GM18502 (cell line): ENCODE measurements around the gene LRRC4.
A peak's percentile ranks its signal among the peaks of the same experiment; 100 is the strongest.

Experiments
- ATAC-seq: cut with Tn5 transposase; IDR thresholded peaks from one replicate; pipeline ENCODE4 v1.9.1; 2021; ENCODE audit warnings: mild to moderate bottlenecking; ENCODE audit not compliant: unreplicated experiment, poor library complexity

LRRC4 gene

GRCh38 chr7:128059143-128059988 lies 28.1 kb upstream of the LRRC4 start:
- ATAC-seq, result no peak

GRCh38 chr7:128057909-128058308 lies 26.7 kb upstream of the LRRC4 start:
- no peak for ATAC-seq

- no peak for ATAC-seq
These were observed 25.7 kb upstream of the LRRC4 start for GRCh38 chr7:128056901-128057300.

GRCh38 chr7:128055637-128056036 lies 24.4 kb upstream of the LRRC4 start:
- ATAC-seq, result no peak

GRCh38 chr7:128054511-128054910 lies 23.3 kb upstream of the LRRC4 start:
- no peak for ATAC-seq

- no peak for ATAC-seq
These were observed 22.8 kb upstream of the LRRC4 start for GRCh38 chr7:128053991-128054390.

GRCh38 chr7:128053023-128053422 lies 21.8 kb upstream of the LRRC4 start:
- no peak for ATAC-seq

- no peak for ATAC-seq
These were observed 21.2 kb upstream of the LRRC4 start for GRCh38 chr7:128052404-128052803.

GRCh38 chr7:128045766-128046165 lies 14.5 kb upstream of the LRRC4 start:
- no peak for ATAC-seq

- ATAC-seq, result no peak
These were observed 13.9 kb upstream of the LRRC4 start for GRCh38 chr7:128045158-128045557.

- ATAC-seq, result no peak
These were observed 12.8 kb upstream of the LRRC4 start for GRCh38 chr7:128044064-128044463.

- ATAC-seq, result no peak
These were observed 10.8 kb upstream of the LRRC4 start for GRCh38 chr7:128042012-128042411.

GRCh38 chr7:128041203-128041602 lies 10.0 kb upstream of the LRRC4 start:
- no peak for ATAC-seq

- no peak for ATAC-seq
These were observed 9.0 kb upstream of the LRRC4 start for GRCh38 chr7:128040205-128040604.

- ATAC-seq, result no peak
These were observed 8.3 kb upstream of the LRRC4 start for GRCh38 chr7:128039544-128039953.

- ATAC-seq, result no peak
These were observed 6.8 kb upstream of the LRRC4 start for GRCh38 chr7:128037880-128038619.

GRCh38 chr7:128037081-128037480 lies 5.8 kb upstream of the LRRC4 start:
- no peak for ATAC-seq

GRCh38 chr7:128036226-128036940 lies 5.1 kb upstream of the LRRC4 start:
- peak; percentile 66 for ATAC-seq

- no peak for ATAC-seq
These were observed 4.5 kb upstream of the LRRC4 start for GRCh38 chr7:128035712-128036111.

GRCh38 chr7:128034825-128035224 lies 3.6 kb upstream of the LRRC4 start:
- no peak for ATAC-seq

GRCh38 chr7:128033246-128033645 lies 2.0 kb upstream of the LRRC4 start:
- ATAC-seq, result no peak
